ENCODE data around the gene LY6G5C. TPM values are rescaled to one million over a fixed set of nuclear protein-coding genes. Genes with fewer than 3 reads are reported as not detected.

The LY6G5C gene
- total RNA-seq, 2 donors from 2014 or later: not detected

DNA sequence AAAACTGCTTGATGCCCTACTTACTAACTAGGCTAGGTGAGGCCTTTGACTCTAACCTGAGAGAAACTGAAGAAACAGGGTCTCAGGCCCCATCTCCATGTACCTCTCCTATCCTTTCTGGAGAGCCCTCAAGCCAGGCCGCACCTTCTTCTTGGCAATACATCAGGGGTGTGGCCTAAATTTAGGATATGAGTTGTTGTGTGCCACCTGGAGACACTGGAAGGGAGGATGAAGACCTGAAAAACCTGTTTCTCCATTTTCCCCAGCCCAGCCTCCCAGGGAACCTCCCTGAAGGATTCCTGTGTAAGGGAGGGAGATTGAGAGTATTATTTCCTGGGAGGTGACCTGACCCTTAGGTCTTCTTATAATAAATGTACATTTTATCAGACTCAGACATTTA is 37.4 kb upstream of the LY6G5C start:
- no peak for TF ChIP-seq CTCF (IDR thresholded peaks at IDR 0.05)
- no peak overlapping the region for H3K4me3 ChIP-seq
- H3K4me1 ChIP-seq (ENCODE audit: control insufficient read depth in 1 of 2, low read depth in 2 of 2): no peaks in the 10 kb centered on the region
- H3K27me3 ChIP-seq (replicated peaks; ENCODE audit: insufficient read depth): no peaks in the 10 kb centered on the region
- H3K27ac ChIP-seq: no peak overlapping the region
- no peaks in the 10 kb centered on the region for H3K9me3 ChIP-seq
- DNase-seq (ENCODE audit: low spot score) (no peak), ATAC-seq (ENCODE audit: insufficient number of reproducible peaks, low FRiP score, low read depth) (no peak)
- H3K36me3 ChIP-seq: no peaks in the 10 kb centered on the region

DNA sequence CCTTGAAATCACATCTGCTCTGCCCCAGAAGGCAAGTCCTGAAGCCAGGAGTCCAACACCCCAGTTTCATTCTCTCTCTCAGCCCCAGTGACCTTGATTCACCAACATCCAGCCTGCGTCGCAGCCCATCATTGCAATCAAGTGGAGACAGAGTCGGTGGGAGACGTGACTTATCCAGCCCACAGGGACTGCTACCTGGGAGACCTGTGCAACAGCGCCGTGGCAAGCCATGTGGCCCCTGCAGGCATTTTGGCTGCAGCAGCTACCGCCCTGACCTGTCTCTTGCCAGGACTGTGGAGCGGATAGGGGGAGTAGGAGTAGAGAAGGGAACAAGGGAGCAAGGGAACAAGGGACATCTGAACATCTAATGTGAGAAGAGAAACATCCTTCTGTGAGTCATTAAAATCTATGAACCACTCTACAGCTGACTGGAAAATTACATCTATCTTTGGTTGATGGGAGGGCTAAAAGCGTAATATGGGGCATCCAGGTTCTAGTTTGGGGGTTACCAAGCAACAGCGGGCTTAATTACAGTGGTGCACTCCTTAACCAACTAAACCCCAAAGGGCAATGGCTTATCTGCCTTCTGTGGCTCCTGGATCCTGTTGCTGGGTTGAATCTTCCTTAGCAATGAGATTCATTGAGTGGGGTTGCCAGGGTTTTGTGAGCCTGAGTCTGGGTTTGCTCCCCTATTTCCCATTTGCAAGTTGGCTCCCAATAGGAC is 36.8 kb upstream of the LY6G5C start:
- ATAC-seq (ENCODE audit: insufficient number of reproducible peaks, low FRiP score, low read depth) (no peak), DNase-seq (ENCODE audit: low spot score) (no peak)
- no peak overlapping the region for H3K27ac ChIP-seq
- no peaks in the 10 kb centered on the region for H3K4me1 ChIP-seq (ENCODE audit: control insufficient read depth in 1 of 2, low read depth in 2 of 2)
- H3K9me3 ChIP-seq: no peaks in the 10 kb centered on the region
- TF ChIP-seq CTCF (IDR thresholded peaks at IDR 0.05): no peak
- no peaks in the 10 kb centered on the region for H3K36me3 ChIP-seq
- H3K27me3 ChIP-seq (replicated peaks; ENCODE audit: insufficient read depth): no peaks in the 10 kb centered on the region
- no peak overlapping the region for H3K4me3 ChIP-seq

DNA sequence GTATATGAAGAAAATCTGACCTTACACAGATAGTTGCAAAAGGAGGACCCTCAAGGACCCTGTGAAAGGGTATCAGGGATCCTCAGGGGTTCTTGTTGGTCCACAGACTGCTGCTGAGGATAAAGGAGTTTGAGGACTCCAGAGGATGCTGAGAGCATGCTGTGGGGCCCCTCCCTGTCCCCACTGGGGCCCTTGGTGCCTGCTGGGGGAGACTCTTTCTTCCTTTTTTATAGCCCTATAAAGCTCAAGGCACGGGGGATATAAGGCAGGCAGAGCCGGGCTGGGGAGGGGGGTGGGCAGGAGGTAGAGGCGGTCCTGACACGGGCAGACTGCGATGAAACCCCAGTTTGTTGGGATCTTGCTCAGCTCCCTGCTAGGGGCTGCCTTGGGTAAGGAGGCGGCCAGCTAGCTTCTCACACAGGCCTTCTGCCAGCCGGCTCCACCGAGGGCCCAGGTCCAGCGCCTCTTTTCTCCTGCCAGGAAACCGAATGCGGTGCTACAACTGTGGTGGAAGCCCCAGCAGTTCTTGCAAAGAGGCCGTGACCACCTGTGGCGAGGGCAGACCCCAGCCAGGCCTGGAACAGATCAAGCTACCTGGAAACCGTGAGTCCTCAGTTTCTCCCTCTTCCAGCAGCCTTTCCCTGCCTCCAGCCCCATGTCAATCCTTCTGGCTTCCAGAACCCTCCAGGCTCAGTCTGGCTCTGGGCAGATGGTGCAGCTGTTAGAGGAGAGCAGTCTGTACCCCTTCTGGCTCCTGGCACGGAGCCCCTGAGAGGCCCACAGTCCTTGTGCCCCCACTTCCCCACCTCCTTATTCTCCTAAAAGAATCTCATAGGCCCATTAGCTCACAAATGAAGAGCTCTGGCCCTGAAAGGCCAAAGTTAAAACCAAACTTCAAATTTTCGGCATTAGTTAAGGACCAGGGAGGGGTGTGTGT is 34.4 kb upstream of the LY6G5C start, which contains the start of gene LY6G6D:
LY6G6D (plus strand) TSS at position 327 of the 937 bp plus-strand sequence; CDS start at position 335, 8 bp downstream.
- Histone ChIP-seq H3K27ac (no peak within 1 kb of the TSS), H3K4me3 (no peak within 1 kb of the TSS), H3K36me3 (no peaks in the 10 kb centered on the region), H3K9me3 (no peaks in the 10 kb centered on the region), H3K4me1 (ENCODE audit: control insufficient read depth in 1 of 2, low read depth in 2 of 2) (no peaks in the 10 kb centered on the region), H3K27me3 (replicated peaks; ENCODE audit: insufficient read depth) (no peaks in the 10 kb centered on the region)
- ATAC-seq (ENCODE audit: insufficient number of reproducible peaks, low FRiP score, low read depth) (no peak), DNase-seq (ENCODE audit: low spot score) (no peak)
- TF ChIP-seq CTCF (IDR thresholded peaks at IDR 0.05): no peak

DNA sequence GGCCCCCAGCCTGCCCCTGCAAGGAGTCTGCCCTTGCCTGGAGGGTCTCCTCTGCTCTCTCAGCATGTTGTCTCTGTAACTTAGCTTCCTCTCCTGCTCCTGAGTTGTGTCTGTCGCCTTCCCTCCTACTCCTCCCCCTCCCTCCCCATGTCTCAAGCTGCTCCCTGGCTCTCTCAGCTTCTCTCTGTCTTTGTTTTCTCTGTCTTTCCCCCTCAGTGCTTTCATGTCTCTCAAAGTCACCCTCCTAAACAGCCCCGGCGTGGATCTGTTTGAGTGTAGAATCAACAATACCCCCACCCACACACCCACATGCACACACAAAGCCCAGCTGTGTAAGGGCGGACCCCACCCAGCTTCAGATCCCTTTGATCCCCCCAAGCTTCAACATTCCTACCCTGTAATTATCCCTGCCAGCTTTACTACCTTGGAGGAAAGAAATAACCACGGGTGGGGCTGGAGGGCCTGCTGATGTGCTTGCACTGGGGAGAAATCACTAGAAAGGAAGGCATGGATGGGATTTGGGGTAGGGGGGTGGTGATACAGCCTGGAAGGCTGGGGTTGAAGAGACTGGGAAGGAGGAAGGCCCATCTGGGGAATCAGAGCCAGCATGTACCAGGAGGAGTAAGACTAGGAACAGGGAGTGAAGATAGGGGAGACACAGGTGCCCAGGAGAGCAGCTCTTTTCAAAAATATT is 33.3 kb upstream of the LY6G5C start:
- TF ChIP-seq CTCF (IDR thresholded peaks at IDR 0.05): no peak
- H3K4me3 ChIP-seq: no peak overlapping the region
- no peak for ATAC-seq (ENCODE audit: insufficient number of reproducible peaks, low FRiP score, low read depth)

DNA sequence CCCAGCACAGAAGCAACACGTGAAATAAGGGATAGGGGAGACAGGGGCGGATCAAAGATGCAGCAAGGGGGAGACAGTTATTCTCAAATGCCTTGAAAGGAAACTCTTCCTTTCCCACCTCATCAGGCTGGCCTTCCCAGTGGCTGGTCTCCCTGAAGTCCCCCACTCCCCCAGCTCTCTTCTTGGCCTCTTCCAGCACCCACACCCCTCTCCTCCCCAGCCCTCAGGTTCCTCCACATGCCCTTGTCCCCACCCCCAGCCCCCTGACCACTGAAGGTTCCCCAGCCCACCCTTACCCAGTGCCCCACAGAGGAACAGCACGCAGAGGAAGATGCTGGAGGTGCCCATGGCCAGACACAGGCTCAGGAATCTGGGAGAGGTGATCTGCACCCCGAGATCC is 32.6 kb upstream of the LY6G5C start:
- no peak for DNase-seq (ENCODE audit: low spot score)
- H3K9me3 ChIP-seq: no peaks in the 10 kb centered on the region
- H3K27ac ChIP-seq: no peak overlapping the region
- no peak for TF ChIP-seq CTCF (IDR thresholded peaks at IDR 0.05)
- H3K27me3 ChIP-seq (replicated peaks; ENCODE audit: insufficient read depth): no peaks in the 10 kb centered on the region
- H3K4me3 ChIP-seq: no peak overlapping the region
- no peaks in the 10 kb centered on the region for H3K4me1 ChIP-seq (ENCODE audit: control insufficient read depth in 1 of 2, low read depth in 2 of 2)
- no peak for ATAC-seq (ENCODE audit: insufficient number of reproducible peaks, low FRiP score, low read depth)
- no peaks in the 10 kb centered on the region for H3K36me3 ChIP-seq

More for the DNA sequence above, 33.3 kb upstream of the LY6G5C start:
- Histone ChIP-seq H3K36me3 (no peaks in the 10 kb centered on the region), H3K4me1 (ENCODE audit: control insufficient read depth in 1 of 2, low read depth in 2 of 2) (no peaks in the 10 kb centered on the region), H3K9me3 (no peaks in the 10 kb centered on the region), H3K27ac (no peak overlapping the region), H3K27me3 (replicated peaks; ENCODE audit: insufficient read depth) (no peaks in the 10 kb centered on the region)
- DNase-seq (ENCODE audit: low spot score): no peak

Data from thoracic aorta (tissue), 2 donors.